ENCODE measurements around the gene SIPA1.

The SIPA1 gene

DNA sequence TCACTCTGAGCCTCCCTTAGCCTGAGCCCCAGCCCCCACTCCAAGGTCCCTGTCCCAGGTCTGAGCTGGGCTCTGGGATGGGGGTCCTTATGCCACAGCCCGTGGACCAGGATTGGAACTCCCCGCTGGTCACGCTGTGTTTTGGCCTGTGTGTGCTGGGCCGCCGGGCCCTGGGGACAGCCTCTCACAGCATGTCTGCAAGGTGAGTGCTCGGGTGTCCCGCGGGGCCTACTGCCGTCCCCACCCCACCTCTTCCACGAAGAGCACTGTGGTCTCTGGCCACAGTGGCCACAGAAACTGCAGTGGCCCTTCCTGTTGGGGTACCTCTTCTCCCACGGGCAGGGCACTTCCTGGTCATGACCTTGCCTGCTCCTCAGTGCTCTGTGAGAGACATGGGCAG, 3.5 kb upstream of the SIPA1 start:
- H3F3A ChIP-seq (ENCODE audit: insufficient read depth, low read length) = no peaks in the 10 kb centered on the region
- no peak overlapping the region for H3K27ac ChIP-seq (ENCODE audit: low read depth, low read length, poor library complexity, severe bottlenecking)
- no peaks in the 10 kb centered on the region for H3K27me3 ChIP-seq (ENCODE audit: insufficient read depth, low read length)
- H2AFZ ChIP-seq (ENCODE audit: low read length) = no peak overlapping the region
- H3K9me2 ChIP-seq (ENCODE audit: low read depth, low read length) = no peaks in the 10 kb centered on the region
- peaks cover 13% of the 10 kb centered on the region for H3K4me1 ChIP-seq (ENCODE audit: insufficient read depth, low read length, severe bottlenecking)
- no peaks in the 10 kb centered on the region for H4K20me1 ChIP-seq (ENCODE audit: insufficient read depth, low read length)
- no peaks in the 10 kb centered on the region for H3K9me3 ChIP-seq (ENCODE audit: low read length)
- H3K79me2 ChIP-seq (ENCODE audit: insufficient read depth, low read length) = no peaks in the 10 kb centered on the region
- peaks cover 61% of the 10 kb centered on the region for H3K36me3 ChIP-seq (ENCODE audit: insufficient read depth, low read length)
- H3K9ac ChIP-seq (ENCODE audit: low read length) = no peak overlapping the region
- H3K4me3 ChIP-seq (ENCODE audit: low read depth, low read length, poor library complexity, severe bottlenecking) = no peak overlapping the region
- no peak overlapping the region for H3K4me2 ChIP-seq (ENCODE audit: low read length)
- no peak for TF ChIP-seq CTCF (IDR thresholded peaks at IDR 0.05; ENCODE audit: low read length)
- TF ChIP-seq EZH2 (IDR thresholded peaks at IDR 0.05; ENCODE audit: borderline replicate concordance, low read length) = no peak

DNA sequence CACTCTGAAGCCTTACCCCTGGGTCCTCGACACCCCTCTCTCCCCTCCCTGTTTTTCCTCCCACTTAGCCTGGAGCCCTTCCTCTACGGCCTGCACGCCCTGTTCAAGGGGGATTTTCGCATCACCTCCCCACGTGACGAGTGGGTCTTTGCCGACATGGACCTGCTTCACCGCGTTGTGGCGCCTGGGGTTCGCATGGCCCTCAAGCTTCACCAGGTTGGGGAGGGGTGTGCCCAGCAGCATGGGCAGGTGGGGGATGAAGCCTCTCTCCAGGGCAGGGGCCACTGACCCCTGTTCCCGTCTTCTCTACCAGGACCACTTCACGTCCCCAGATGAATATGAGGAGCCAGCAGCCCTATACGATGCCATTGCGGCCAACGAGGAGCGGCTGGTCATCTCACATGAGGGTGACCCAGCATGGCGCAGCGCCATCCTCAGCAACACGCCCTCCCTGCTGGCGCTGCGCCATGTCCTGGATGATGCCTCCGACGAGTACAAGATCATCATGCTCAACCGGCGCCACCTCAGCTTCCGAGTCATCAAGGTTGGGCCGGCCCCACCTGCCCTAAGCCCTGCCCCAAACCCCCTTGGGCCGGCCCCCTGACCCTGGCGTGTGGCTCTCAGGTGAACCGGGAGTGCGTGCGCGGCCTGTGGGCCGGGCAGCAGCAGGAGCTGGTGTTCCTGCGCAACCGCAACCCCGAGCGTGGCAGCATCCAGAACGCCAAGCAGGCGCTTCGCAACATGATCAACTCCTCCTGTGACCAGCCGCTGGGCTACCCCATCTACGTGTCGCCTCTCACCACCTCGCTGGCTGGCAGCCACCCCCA, 2.8 kb upstream of the SIPA1 start:
- H3K36me3 ChIP-seq (ENCODE audit: insufficient read depth, low read length) = peaks cover 54% of the 10 kb centered on the region
- H2AFZ ChIP-seq (ENCODE audit: low read length) = no peak overlapping the region
- H4K20me1 ChIP-seq (ENCODE audit: insufficient read depth, low read length) = no peaks in the 10 kb centered on the region
- no peak overlapping the region for H3K9ac ChIP-seq (ENCODE audit: low read length)
- H3K4me2 ChIP-seq (ENCODE audit: low read length) = no peak overlapping the region
- no peaks in the 10 kb centered on the region for H3K27me3 ChIP-seq (ENCODE audit: insufficient read depth, low read length)
- no peaks in the 10 kb centered on the region for H3K79me2 ChIP-seq (ENCODE audit: insufficient read depth, low read length)
- peaks cover 20% of the 10 kb centered on the region for H3K4me1 ChIP-seq (ENCODE audit: insufficient read depth, low read length, severe bottlenecking)
- H3K9me2 ChIP-seq (ENCODE audit: low read depth, low read length) = no peaks in the 10 kb centered on the region
- H3K27ac ChIP-seq (ENCODE audit: low read depth, low read length, poor library complexity, severe bottlenecking) = no peak overlapping the region
- no peak for TF ChIP-seq CTCF (IDR thresholded peaks at IDR 0.05; ENCODE audit: low read length)
- no peak for TF ChIP-seq EZH2 (IDR thresholded peaks at IDR 0.05; ENCODE audit: borderline replicate concordance, low read length)
- H3K9me3 ChIP-seq (ENCODE audit: low read length) = no peaks in the 10 kb centered on the region
- H3K4me3 ChIP-seq (ENCODE audit: low read depth, low read length, poor library complexity, severe bottlenecking) = no peak overlapping the region
- no peaks in the 10 kb centered on the region for H3F3A ChIP-seq (ENCODE audit: insufficient read depth, low read length)

GRCh38 chr11:65636108-65637031, 1.5 kb upstream of the SIPA1 start:
- H3K9ac ChIP-seq (ENCODE audit: low read length) = no peak overlapping the region
- peaks cover 45% of the 10 kb centered on the region for H3K36me3 ChIP-seq (ENCODE audit: insufficient read depth, low read length)
- no peaks in the 10 kb centered on the region for H3F3A ChIP-seq (ENCODE audit: insufficient read depth, low read length)
- no peaks in the 10 kb centered on the region for H3K79me2 ChIP-seq (ENCODE audit: insufficient read depth, low read length)
- H3K27me3 ChIP-seq (ENCODE audit: insufficient read depth, low read length) = no peaks in the 10 kb centered on the region
- H3K4me1 ChIP-seq (ENCODE audit: insufficient read depth, low read length, severe bottlenecking) = peaks cover 33% of the 10 kb centered on the region
- H3K27ac ChIP-seq (ENCODE audit: low read depth, low read length, poor library complexity, severe bottlenecking) = no peak overlapping the region
- TF ChIP-seq CTCF (IDR thresholded peaks at IDR 0.05; ENCODE audit: low read length) (no peak), EZH2 (IDR thresholded peaks at IDR 0.05; ENCODE audit: borderline replicate concordance, low read length) (no peak)
- no peak overlapping the region for H3K4me3 ChIP-seq (ENCODE audit: low read depth, low read length, poor library complexity, severe bottlenecking)
- H3K9me3 ChIP-seq (ENCODE audit: low read length) = no peaks in the 10 kb centered on the region
- no peak overlapping the region for H3K4me2 ChIP-seq (ENCODE audit: low read length)
- H3K9me2 ChIP-seq (ENCODE audit: low read depth, low read length) = no peaks in the 10 kb centered on the region
- H4K20me1 ChIP-seq (ENCODE audit: insufficient read depth, low read length) = no peaks in the 10 kb centered on the region
- no peak overlapping the region for H2AFZ ChIP-seq (ENCODE audit: low read length)

Measured in OCI-LY1 (cell line).